ENCODE data around the gene TUFT1.
A peak's percentile ranks its signal among the peaks of the same experiment; 100 is the strongest.

Gene TUFT1

GRCh38 chr1:151594143-151594625 lies 54.1 kb downstream of the TUFT1 start (continued):
- no peak for TF ChIP-seq ZNF398 (tag by site-specific recombination; IDR thresholded peaks at IDR 0.05)
- TF ChIP-seq GLIS2 (tag by site-specific recombination; IDR thresholded peaks at IDR 0.05) = peak; percentile 84
- peak; percentile 99 for TF ChIP-seq ZFP69B (tag by site-specific recombination; IDR thresholded peaks at IDR 0.05)
- TF ChIP-seq TSHZ1 (tag by site-specific recombination; IDR thresholded peaks at IDR 0.05; ENCODE audit: borderline replicate concordance) = no peak
- no peak; the same call in 1 of the 2 replicates for TF ChIP-seq ZNF843 (tag by site-specific recombination; IDR thresholded peaks at IDR 0.05)
- 0 out of 2 replicates have a peak, but pooled peaks have one; percentile 40 for TF ChIP-seq ZNF184 (tag by site-specific recombination; IDR thresholded peaks at IDR 0.05)
- TF ChIP-seq GFI1B (tag by site-specific recombination; IDR thresholded peaks at IDR 0.05) = no peak
- peak; percentile 88 for TF ChIP-seq GLIS1 (tag by site-specific recombination; IDR thresholded peaks at IDR 0.05)
- peak; percentile 53; the same call in 1 of the 2 replicates for TF ChIP-seq ZNF335 (tag by site-specific recombination; conservative IDR thresholded peaks at IDR 0.05)
- TF ChIP-seq ZNF513 (tag by site-specific recombination; IDR thresholded peaks at IDR 0.05) = no peak
- TF ChIP-seq SP3 (tag by site-specific recombination; IDR thresholded peaks at IDR 0.05) = no peak

GRCh38 chr1:151596166-151596953 lies 56.3 kb downstream of the TUFT1 start:
- Histone ChIP-seq H3K4me1 (ENCODE audit: control insufficient read depth, insufficient read depth, low read length) (peaks cover 11% of the 10 kb centered on the region), H3K4me3 (ENCODE audit: low read depth, low read length) (no peak overlapping the region), H3K36me3 (ENCODE audit: control insufficient read depth in 2 of 2, insufficient read depth in 1 of 2, low read length in 2 of 2) (no peaks in the 10 kb centered on the region), H3K9me3 (ENCODE audit: control insufficient read depth, insufficient read depth, low read depth, low read length) (no peaks in the 10 kb centered on the region), H3K27ac (ENCODE audit: extremely low read depth, low read depth, low read length) (peak overlapping the region; percentile 44)
- POLR2A ChIA-PET = interaction anchor here (0.6 to 1.3 kb wide), 8 partner anchors 12 to 197 kb away, joined by 3 to 9 read pairs (median 4); partner anchors contain the start of genes PSMB4 and SNX27
- CTCF ChIA-PET = interaction anchor here (0.6 to 5.0 kb wide), 9 partner anchors 22 to 884 kb away, joined by 3 to 34 read pairs (median 4); partner anchors contain the start of gene RIIAD1
- no peak; the same call in 1 of the 2 replicates for TF ChIP-seq KLF17 (tag by site-specific recombination; IDR thresholded peaks at IDR 0.05)
- peak; percentile 53; the same call in 1 of the 2 replicates for TF ChIP-seq ZNF24 (tag by site-specific recombination; IDR thresholded peaks at IDR 0.05)
- no peak for TF ChIP-seq ZNF211 (tag by site-specific recombination; IDR thresholded peaks at IDR 0.05; ENCODE audit: low read depth)
- peak; percentile 64; the same call in 1 of the 2 replicates for TF ChIP-seq ZNF10 (tag by site-specific recombination; IDR thresholded peaks at IDR 0.05)
- no peak for TF ChIP-seq ZNF223 (tag by site-specific recombination; IDR thresholded peaks at IDR 0.05)
- no peak for TF ChIP-seq ZNF560 (tag by site-specific recombination; IDR thresholded peaks at IDR 0.05; ENCODE audit: borderline replicate concordance)
- TF ChIP-seq ZBTB44 (tag by site-specific recombination; IDR thresholded peaks at IDR 0.05) = no peak
- peak; percentile 83 for TF ChIP-seq FEZF1 (tag by site-specific recombination; IDR thresholded peaks at IDR 0.05)
- no peak for TF ChIP-seq PRDM1 (tag by site-specific recombination; IDR thresholded peaks at IDR 0.05)
- TF ChIP-seq ZNF184 (tag by site-specific recombination; IDR thresholded peaks at IDR 0.05) = no peak
- TF ChIP-seq ZNF280D (tag by site-specific recombination; IDR thresholded peaks at IDR 0.05) = no peak
- TF ChIP-seq ZNF837 (tag by site-specific recombination; IDR thresholded peaks at IDR 0.05) = no peak
